ENCODE data around the gene PAQR9. TPM values are rescaled to one million over a fixed set of nuclear protein-coding genes. Genes with fewer than 3 reads are reported as not detected.

PAQR9 gene
- total RNA-seq, 1 experiment from 2014 or later = not detected

DNA sequence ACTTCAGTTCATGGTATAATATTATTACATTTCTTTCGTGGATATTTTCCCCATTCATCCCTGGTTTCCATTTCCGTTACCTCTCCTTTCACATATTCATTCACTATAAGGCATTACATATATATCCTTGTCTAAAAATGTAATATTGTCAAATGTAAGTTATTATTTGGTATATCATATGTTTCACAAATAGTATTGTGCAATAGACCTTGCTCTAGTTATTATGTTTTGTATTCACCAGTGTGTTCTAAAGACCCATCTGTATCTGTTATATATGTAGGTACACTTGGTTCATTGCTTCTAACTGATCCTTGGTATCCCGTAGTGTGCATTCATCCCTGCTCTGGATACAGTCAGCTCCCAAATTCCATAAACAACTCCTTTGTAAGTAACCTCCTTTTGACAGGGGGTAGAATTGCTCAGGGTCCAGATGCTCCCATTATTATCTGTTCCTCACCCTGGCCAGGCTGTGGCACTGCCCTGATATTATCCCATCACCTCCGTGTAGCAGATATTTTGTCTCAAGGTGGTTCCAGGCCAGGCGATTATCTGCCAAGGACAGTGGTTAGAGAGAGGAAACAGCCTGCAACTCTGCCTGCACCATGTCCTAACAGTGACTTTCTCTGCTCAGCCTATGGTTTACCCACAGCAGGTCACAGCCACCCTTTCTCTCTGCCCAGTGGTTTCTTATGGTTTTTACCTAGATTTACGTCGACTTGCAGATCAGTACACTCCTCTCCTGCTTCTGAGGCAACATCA, 29.2 kb downstream of the PAQR9 start:
- ChIA-PET CTCF (no interaction called here), POLR2A (no interaction called here)
- no peaks in the 10 kb centered on the region for H3K9me3 Mint-ChIP-seq (ENCODE audit: unreplicated experiment)
- no peaks in the 10 kb centered on the region for H3K4me1 Mint-ChIP-seq (ENCODE audit: low read depth, unreplicated experiment)
- BruUV-seq (replicated peaks) = no TSS peak
- no peak overlapping the region for H3K27ac Mint-ChIP-seq (ENCODE audit: unreplicated experiment)
- H3K27me3 Mint-ChIP-seq (ENCODE audit: insufficient read depth, unreplicated experiment) = peaks cover 5% of the 10 kb centered on the region
- Histone ChIP-seq H3K4me3 (ENCODE audit: low read depth, low read length) (no peak overlapping the region), H3K9me3 (no peaks in the 10 kb centered on the region), H3K27me3 (replicated peaks; ENCODE audit: control insufficient read depth, insufficient read depth, low read length) (no peaks in the 10 kb centered on the region; the same call in 1 of the 2 replicates), H3K36me3 (ENCODE audit: control insufficient read depth, insufficient read depth, low read length) (no peaks in the 10 kb centered on the region), H3K4me1 (no peaks in the 10 kb centered on the region)
- H3K36me3 Mint-ChIP-seq (ENCODE audit: insufficient read depth, unreplicated experiment) = no peaks in the 10 kb centered on the region
- H3K4me3 Mint-ChIP-seq (ENCODE audit: unreplicated experiment) = no peak overlapping the region
- no peak for TF ChIP-seq CTCF (IDR thresholded peaks at IDR 0.05; ENCODE audit: insufficient read depth in 1 of 2, low read depth in 1 of 2, low read length in 1 of 2, severe bottlenecking in 1 of 2, unreplicated experiment in 1 of 2)
- intact Hi-C loops (cut with micrococcal nuclease; ENCODE audit: unreplicated experiment) = no loop called here
- no peak for DNase-seq

DNA sequence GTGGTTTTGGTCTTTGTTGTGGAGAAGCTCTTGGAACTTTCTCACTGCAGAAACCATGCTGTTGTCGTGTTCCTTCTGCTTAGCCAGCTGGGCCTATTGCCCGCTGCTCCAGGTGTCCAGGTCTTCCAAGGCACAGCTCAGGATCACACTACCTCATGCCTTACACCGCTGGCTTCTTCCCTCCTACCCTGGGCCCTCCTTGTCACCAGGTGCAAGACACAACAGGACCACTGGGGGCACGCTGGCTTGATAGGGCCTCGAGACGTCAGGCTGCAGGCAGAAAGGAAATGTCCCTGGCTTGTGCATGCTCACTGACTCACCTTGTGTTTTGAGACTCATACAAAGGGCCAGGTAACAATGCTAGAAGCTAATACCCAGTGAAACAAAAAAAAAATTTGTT, 32.3 kb downstream of the PAQR9 start:
- H3K9me3 ChIP-seq = no peaks in the 10 kb centered on the region
- no peak overlapping the region for H3K4me3 Mint-ChIP-seq (ENCODE audit: unreplicated experiment)
- no peaks in the 10 kb centered on the region for H3K4me1 Mint-ChIP-seq (ENCODE audit: low read depth, unreplicated experiment)
- H3K36me3 ChIP-seq (ENCODE audit: control insufficient read depth, insufficient read depth, low read length) = no peaks in the 10 kb centered on the region
- no peak for TF ChIP-seq CTCF (IDR thresholded peaks at IDR 0.05; ENCODE audit: insufficient read depth in 1 of 2, low read depth in 1 of 2, low read length in 1 of 2, severe bottlenecking in 1 of 2, unreplicated experiment in 1 of 2)
- no peak for DNase-seq
- peaks cover 2% of the 10 kb centered on the region for H3K27me3 Mint-ChIP-seq (ENCODE audit: insufficient read depth, unreplicated experiment)
- no peaks in the 10 kb centered on the region for H3K9me3 Mint-ChIP-seq (ENCODE audit: unreplicated experiment)
- POLR2A ChIA-PET = no interaction called here
- H3K36me3 Mint-ChIP-seq (ENCODE audit: insufficient read depth, unreplicated experiment) = no peaks in the 10 kb centered on the region
- intact Hi-C loops (cut with micrococcal nuclease; ENCODE audit: unreplicated experiment) = no loop called here
- no peaks in the 10 kb centered on the region for H3K4me1 ChIP-seq
- H3K4me3 ChIP-seq (ENCODE audit: low read depth, low read length) = no peak overlapping the region
- no peak overlapping the region for H3K27ac Mint-ChIP-seq (ENCODE audit: unreplicated experiment)
- no peaks in the 10 kb centered on the region; the same call in none of the 2 replicates for H3K27me3 ChIP-seq (replicated peaks; ENCODE audit: control insufficient read depth, insufficient read depth, low read length)
- CTCF ChIA-PET = interaction anchor here (1.2 kb wide), 1 partner anchor 103 kb away, joined by 4 read pairs; no protein-coding TSS in a partner anchor
- BruUV-seq (replicated peaks) = no TSS peak

- no peaks in the 10 kb centered on the region for H3K4me1 ChIP-seq
- H3K36me3 ChIP-seq (ENCODE audit: control insufficient read depth, insufficient read depth, low read length) = no peaks in the 10 kb centered on the region
- ChIA-PET CTCF (interaction anchor here (0.6 to 1.2 kb wide), 2 partner anchors 102 to 206 kb away, joined by 4 read pairs; no protein-coding TSS in a partner anchor), POLR2A (no interaction called here)
- peaks cover 2% of the 10 kb centered on the region for H3K27me3 Mint-ChIP-seq (ENCODE audit: insufficient read depth, unreplicated experiment)
- no peaks in the 10 kb centered on the region for H3K4me1 Mint-ChIP-seq (ENCODE audit: low read depth, unreplicated experiment)
- H3K27me3 ChIP-seq (replicated peaks; ENCODE audit: control insufficient read depth, insufficient read depth, low read length) = no peaks in the 10 kb centered on the region; the same call in none of the 2 replicates
- H3K4me3 ChIP-seq (ENCODE audit: low read depth, low read length) = no peak overlapping the region
- H3K27ac Mint-ChIP-seq (ENCODE audit: unreplicated experiment) = no peak overlapping the region
- no peak overlapping the region for H3K4me3 Mint-ChIP-seq (ENCODE audit: unreplicated experiment)
- no peaks in the 10 kb centered on the region for H3K9me3 Mint-ChIP-seq (ENCODE audit: unreplicated experiment)
- no TSS peak for BruUV-seq (replicated peaks)
- no peak for DNase-seq
- H3K36me3 Mint-ChIP-seq (ENCODE audit: insufficient read depth, unreplicated experiment) = no peaks in the 10 kb centered on the region
- no peaks in the 10 kb centered on the region for H3K9me3 ChIP-seq
- intact Hi-C loops (cut with micrococcal nuclease; ENCODE audit: unreplicated experiment) = no loop called here
- TF ChIP-seq CTCF (IDR thresholded peaks at IDR 0.05; ENCODE audit: insufficient read depth in 1 of 2, low read depth in 1 of 2, low read length in 1 of 2, severe bottlenecking in 1 of 2, unreplicated experiment in 1 of 2) = peak in 1 of 2 experiments; percentile 5
Measured at GRCh38 chr3:142930463-142930862, 33.0 kb downstream of the PAQR9 start.

Measured in Caco-2 (cell line).